GM12865 (cell line): ENCODE results near the gene ENHO.

Experiments used
- DNase-seq: peaks from one replicate; pipeline ENCODE4 v3.0.0; 2010; ENCODE audit warnings: low read depth
- H3K4me3 ChIP-seq: 2 replicates; pipeline ENCODE4 v1.5.1; 2011; ENCODE audit warnings: mild to moderate bottlenecking, low read depth, low read length, control low read depth
- CTCF ChIP-seq: IDR thresholded peaks from 2 replicates; pipeline ENCODE4 v1.5.1; 2011; ENCODE audit warnings: low read length, control low read depth, low read depth, inconsistent platforms; ENCODE audit not compliant: insufficient read depth; ENCODE audit errors: missing control alignments

The ENHO gene

GRCh38 chr9:34562135-34562745 is 39.5 kb upstream of the ENHO start:
- peak; percentile 71 for TF ChIP-seq CTCF
- peak; percentile 38 for DNase-seq
- no peak overlapping the region for H3K4me3 ChIP-seq

DNA sequence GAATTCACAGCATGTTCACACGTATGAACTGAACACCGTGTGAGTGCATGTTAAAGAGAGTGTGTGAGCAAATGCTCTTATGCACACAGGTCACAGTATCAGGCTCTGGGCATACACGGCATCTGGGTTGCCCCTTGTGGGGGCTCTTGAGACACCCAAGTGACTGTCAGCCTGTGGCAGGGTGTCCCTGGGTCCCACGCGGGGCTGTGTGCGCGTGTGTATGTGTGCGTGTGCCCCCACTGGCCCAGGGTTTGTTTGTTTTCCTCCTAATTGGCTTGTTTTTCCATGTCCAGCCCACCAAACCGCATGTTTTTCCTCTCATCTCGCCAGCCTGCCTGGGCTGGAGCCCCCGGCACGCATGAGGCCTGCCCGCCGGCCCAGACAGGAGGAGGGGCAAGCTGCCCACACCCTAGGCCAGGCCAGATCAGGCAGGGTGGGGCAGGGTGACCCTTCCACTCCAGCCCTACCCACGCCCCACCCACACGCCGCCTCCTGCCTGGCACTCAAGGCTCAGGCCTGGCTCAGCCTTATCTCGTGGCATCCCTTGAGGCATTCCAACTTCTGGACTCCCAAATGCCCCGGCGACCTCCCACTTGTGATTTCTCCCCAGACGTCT is 37.9 kb upstream of the ENHO start:
- no peak for TF ChIP-seq CTCF
- no peak for DNase-seq
- H3K4me3 ChIP-seq: no peak overlapping the region

- no peak for DNase-seq
- TF ChIP-seq CTCF: no peak
- H3K4me3 ChIP-seq: no peak overlapping the region
These were observed 37.0 kb upstream of the ENHO start for GRCh38 chr9:34559624-34560455.

DNA sequence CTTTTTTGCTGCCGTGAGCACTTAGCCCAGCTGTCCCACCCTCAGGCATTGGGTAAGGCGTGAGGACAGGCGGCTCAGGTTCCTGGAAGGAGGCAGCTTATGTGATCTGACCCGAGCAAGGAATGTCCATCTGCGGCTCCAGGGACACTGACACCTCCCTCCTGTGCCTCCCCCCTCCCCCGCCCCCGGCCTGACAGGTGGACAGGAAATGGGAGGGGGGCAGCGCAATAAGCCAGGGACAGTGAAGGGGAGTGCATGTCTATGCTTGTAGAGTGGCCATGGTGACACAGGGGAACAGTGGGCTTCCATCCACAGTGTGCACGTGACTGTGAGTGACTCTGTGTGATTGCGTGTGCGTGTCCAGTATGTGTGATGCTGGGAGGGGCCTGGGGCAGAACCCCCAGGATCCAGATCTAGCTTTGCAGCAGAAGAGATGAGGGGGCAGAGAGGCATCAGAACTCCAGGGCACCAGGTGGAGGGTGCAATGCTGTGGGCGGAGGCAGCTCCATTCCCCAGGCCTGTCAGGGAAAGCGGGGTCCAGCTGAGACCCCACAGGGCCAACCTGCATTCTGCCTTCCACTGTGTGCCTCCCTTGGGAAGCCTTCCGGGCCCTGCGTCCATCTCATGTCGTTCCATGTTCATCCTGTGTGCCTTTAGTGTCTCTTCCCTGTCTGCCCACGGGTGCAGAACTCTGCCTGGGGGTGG is 36.3 kb upstream of the ENHO start:
- no peak for TF ChIP-seq CTCF
- no peak overlapping the region for H3K4me3 ChIP-seq
- DNase-seq: no peak

- no peak overlapping the region for H3K4me3 ChIP-seq
- TF ChIP-seq CTCF: no peak
- no peak for DNase-seq
These were observed 35.6 kb upstream of the ENHO start for GRCh38 chr9:34558364-34558763.

- no peak for DNase-seq
- TF ChIP-seq CTCF: no peak
- no peak overlapping the region for H3K4me3 ChIP-seq
These were observed 34.9 kb upstream of the ENHO start for GRCh38 chr9:34557426-34558321.
